HEK293 (cell line): ENCODE results near the gene ADAMTSL3.

Experiments used
- CTCF ChIP-seq: fragments of 450-650 bp; formaldehyde crosslinking; IDR thresholded peaks from 2 replicates; pipeline ENCODE4 v1.5.1; 2016; ENCODE audit warnings: missing biosample characterization, missing genetic modification characterization
- ZNF621 ChIP-seq: fragments of 450-650 bp; formaldehyde crosslinking; IDR thresholded peaks from 2 replicates; pipeline ENCODE4 v1.5.1; 2017; ENCODE audit warnings: missing biosample characterization, missing genetic modification characterization
- ZNF785 ChIP-seq: fragments of 450-650 bp; formaldehyde crosslinking; IDR thresholded peaks from 2 replicates; pipeline ENCODE4 v1.5.1; 2016; ENCODE audit warnings: missing biosample characterization, missing genetic modification characterization
- ZXDB ChIP-seq: fragments of 450-650 bp; formaldehyde crosslinking; IDR thresholded peaks from 2 replicates; pipeline ENCODE4 v1.5.1; 2016; ENCODE audit warnings: missing biosample characterization, missing genetic modification characterization

GRCh38 chr15:83880529-83880928 lies 226.6 kb downstream of the ADAMTSL3 start:
- TF ChIP-seq ZNF785 (tag by site-specific recombination) = no peak
- TF ChIP-seq ZXDB (tag by site-specific recombination) = no peak
- TF ChIP-seq CTCF = no peak
- no peak for TF ChIP-seq ZNF621 (tag by site-specific recombination)
